HepG2 (cell line): ENCODE results near the gene ANP32A. TPM values are rescaled to one million over a fixed set of nuclear protein-coding genes. Genes with fewer than 3 reads are reported as not detected.

Experiments used
- ATAC-seq: fragments of 200-7000 bp; cut with Tn5 transposase; 3 replicates; pipeline ENCODE4 v1.9.1; 2020; ENCODE audit warnings: mild to moderate bottlenecking, moderate library complexity
- BruUV-seq: library from RNA; stranded (reverse); fragments of 400-500 nt; replicated peaks from 2 replicates; lab custom pipeline; 2021; lab: Mats Ljungman, UMichigan
- CTCF ChIA-PET: fragments of 300-600 bp; formaldehyde crosslinking; extraction: SDS; loops from one replicate; lab custom pipeline; 2021; ENCODE audit warnings: low total read pairs, inconsistent platforms, low intra/inter-chr PET ratio; lab: Yijun Ruan, JAX
- POLR2A ChIA-PET: fragments of 350-600 bp; sonication (Branson Sonifier 250); formaldehyde crosslinking; loops from one replicate; lab custom pipeline; 2020; ENCODE audit warnings: antibody characterized with exemption, inconsistent platforms; lab: Yijun Ruan, JAX
- DNase-seq: peaks from one replicate; pipeline ENCODE4 v3.0.0-alpha.2; 2015; ENCODE audit warnings: low spot score
- FAIRE-seq: peaks from 3 replicates; lab custom pipeline; 2011; peaks lifted over from hg19 to GRCh38; lab: Jason Lieb, UNC
- H2AFZ ChIP-seq: one replicate; pipeline ENCODE4 v1.6.1; 2011; ENCODE audit warnings: low read length, inconsistent platforms
- H3K27ac ChIP-seq: fragments of 300-600 bp; 3 replicates; pipeline ENCODE4 v1.8.0; 2011; ENCODE audit warnings: mixed run types, mild to moderate bottlenecking, mixed read lengths, low read length, inconsistent platforms; ENCODE audit not compliant: insufficient read depth; ENCODE audit errors: extremely low read length
- H3K27me3 ChIP-seq, 2 experiments: fragments of 200-600 bp in 1 of 2; 2 replicates in 1 of 2; 3 replicates in 1 of 2; pipeline versions ENCODE4 v1.6.0 to v1.8.0; 2011; ENCODE audit warnings: low read length in 2 of 2, mild to moderate bottlenecking in 2 of 2, moderate library complexity in 2 of 2, inconsistent platforms in 1 of 2; ENCODE audit not compliant: insufficient read depth in 2 of 2, control insufficient read depth in 1 of 2
- H3K36me3 ChIP-seq, 2 experiments: fragments of 200-600 bp in 1 of 2; replicated peaks in 1 of 2; 2 replicates in 1 of 2; 3 replicates in 1 of 2; pipeline versions ENCODE4 v1.5.1 to v1.8.0; 2011; ENCODE audit warnings: low read length in 2 of 2, inconsistent platforms in 1 of 2; ENCODE audit not compliant: insufficient read depth in 2 of 2, control insufficient read depth in 1 of 2
- H3K4me1 ChIP-seq: 2 replicates; pipeline ENCODE4 v1.5.1; 2012; ENCODE audit warnings: low read length, inconsistent platforms; ENCODE audit not compliant: insufficient read depth
- H3K4me2 ChIP-seq: 2 replicates; pipeline ENCODE4 v1.6.0; 2011; ENCODE audit warnings: low read depth, low read length, inconsistent platforms
- H3K4me3 ChIP-seq, 3 experiments: fragments of 200-600 bp in 1 of 3; sonication (generic), shearing (Covaris generic) in 1 of 3; replicated peaks in 1 of 3; 2 replicates each; pipeline ENCODE4 v1.5.1; 2011 to 2016; ENCODE audit warnings: low read length in 3 of 3, inconsistent platforms in 2 of 3, low read depth in 2 of 3, mild to moderate bottlenecking in 2 of 3, control low read depth in 1 of 3, mixed read lengths in 1 of 3; ENCODE audit not compliant: insufficient read depth in 1 of 3
- H3K79me2 ChIP-seq: one replicate; pipeline ENCODE4 v1.6.1; 2011; ENCODE audit warnings: low read length, inconsistent platforms; ENCODE audit not compliant: insufficient read depth
- H3K9ac ChIP-seq: 2 replicates; pipeline ENCODE4 v1.6.0; 2011; ENCODE audit warnings: mild to moderate bottlenecking, low read depth, low read length, inconsistent platforms; ENCODE audit not compliant: insufficient read depth
- H3K9me3 ChIP-seq: 2 replicates; pipeline ENCODE4 v1.5.1; 2012; ENCODE audit warnings: mild to moderate bottlenecking, low read length
- H4K20me1 ChIP-seq: 2 replicates; pipeline ENCODE4 v1.6.0; 2011; ENCODE audit warnings: inconsistent platforms, mild to moderate bottlenecking, low read length, moderate library complexity; ENCODE audit not compliant: insufficient read depth
- GABPA ChIP-seq, 2 experiments: IDR thresholded peaks; 2 replicates each; pipeline ENCODE4 v1.6.1; 2011 to 2016; ENCODE audit warnings: low read depth in 2 of 2, low read length in 1 of 2, missing biosample characterization in 1 of 2, missing genetic modification characterization in 1 of 2
- IKZF1 ChIP-seq: fragments of 450-650 bp; IDR thresholded peaks from 2 replicates; pipeline ENCODE4 v1.7.1; 2016
- LCORL ChIP-seq, 2 experiments: fragments of 450-650 bp in 1 of 2; sonication (generic) in 1 of 2; formaldehyde crosslinking in 1 of 2; IDR thresholded peaks; 2 replicates each; pipeline versions ENCODE4 v1.5.0 to v1.6.1; 2017 to 2020; ENCODE audit warnings: antibody characterized with exemption in 1 of 2, missing genetic modification reagents in 1 of 2
- NFIC ChIP-seq: IDR thresholded peaks from 2 replicates; pipeline ENCODE4 v1.6.1; 2012; ENCODE audit warnings: mild to moderate bottlenecking, low read length, inconsistent platforms
- RNF2 ChIP-seq: fragments of 450-650 bp; conservative IDR thresholded peaks from 2 replicates; pipeline ENCODE4 v1.6.1; 2016; ENCODE audit warnings: low read depth
- RORA ChIP-seq: sonication (generic); formaldehyde crosslinking; IDR thresholded peaks from 2 replicates; pipeline ENCODE4 v1.5.0; 2020; ENCODE audit warnings: mild to moderate bottlenecking, missing genetic modification reagents, moderate library complexity
- SCMH1 ChIP-seq: sonication (generic); formaldehyde crosslinking; IDR thresholded peaks from 2 replicates; pipeline ENCODE4 v1.9.0; 2021; ENCODE audit warnings: missing genetic modification reagents, mild to moderate bottlenecking, borderline replicate concordance
- ZNF230 ChIP-seq: sonication (generic); formaldehyde crosslinking; IDR thresholded peaks from 2 replicates; pipeline ENCODE4 v1.4.0; 2020; ENCODE audit warnings: mild to moderate bottlenecking, missing genetic modification reagents
- ZNF292 ChIP-seq: sonication (generic); formaldehyde crosslinking; IDR thresholded peaks from 2 replicates; pipeline ENCODE4 v1.8.1; 2022; ENCODE audit warnings: mild to moderate bottlenecking, low read depth, missing genetic modification reagents, borderline replicate concordance
- ZNF331 ChIP-seq: sonication (generic); formaldehyde crosslinking; IDR thresholded peaks from 2 replicates; pipeline ENCODE4 v1.4.0; 2020; ENCODE audit warnings: missing genetic modification reagents
- ZNF501 ChIP-seq: sonication (generic); formaldehyde crosslinking; IDR thresholded peaks from 2 replicates; pipeline ENCODE4 v1.5.1; 2020; ENCODE audit warnings: mild to moderate bottlenecking, moderate library complexity, missing genetic modification reagents
- WGBS: methylation state at CpG from one replicate; pipeline ENCODE4 v1.1.6; 2017; ENCODE audit warnings: low lambda C conversion rate; 5-methylcytosine and 5-hydroxymethylcytosine counted together
- in situ Hi-C: cut with HindIII; loops from 2 replicates; pipeline ENCODE4 v1.10.0; 2017; ENCODE audit warnings: low pct_unique_long_range_greater_than_20kb; ENCODE audit not compliant: extremely low pct_ligation_motif_present
- intact Hi-C: fragments of 100-400 bp; cut with micrococcal nuclease; formaldehyde crosslinking; loops from one replicate; pipeline ENCODE4 v1.10.0; 2022; ENCODE audit not compliant: unreplicated experiment
- polyA plus RNA-seq, 8 experiments: library from polyadenylated mRNA; depleted of rRNA in 3 of 8; stranded (reverse) in 7 of 8; unstranded in 1 of 8; fragments of >200 nt; fragmentation: Illumina TruSeq in 4 of 8; extraction: Trizol in 4 of 8; gene quantifications; 2 replicates each; pipeline versions ENCODE4 v1.2.1 to v1.2.3, GENCODE V29; 2011 to 2016; ENCODE audit warnings: low read depth in 4 of 8, missing spikeins in 1 of 8, mixed read lengths in 1 of 8; ENCODE audit not compliant: insufficient read depth in 1 of 8
- total RNA-seq, 5 experiments: library from RNA; depleted of rRNA; stranded (reverse); fragments of >200 nt; fragmentation: Illumina TruSeq; extraction: Trizol; gene quantifications; 2 replicates each; pipeline ENCODE4 v1.2.3, GENCODE V29; 2016; ENCODE audit warnings: low read depth in 1 of 5
- TF ChIP-seq, protein P1 (sequence below): sonication (generic); formaldehyde crosslinking; IDR thresholded peaks from 2 replicates; pipeline ENCODE4 v1.4.0; 2020; ENCODE audit warnings: mild to moderate bottlenecking, missing genetic modification reagents
- TF ChIP-seq, protein P2 (sequence below): sonication (generic); formaldehyde crosslinking; IDR thresholded peaks from 2 replicates; pipeline ENCODE4; 2020; ENCODE audit warnings: missing genetic modification reagents, mild to moderate bottlenecking, borderline replicate concordance
- TF ChIP-seq, protein P3 (sequence below), 2 experiments: fragments of 450-650 bp in 1 of 2; sonication (generic) in 1 of 2; formaldehyde crosslinking; IDR thresholded peaks; 2 replicates each; pipeline versions ENCODE4 v1.5.0 to v1.8.0; 2020 to 2022; ENCODE audit warnings: mild to moderate bottlenecking in 1 of 2, missing genetic modification reagents in 1 of 2
- TF ChIP-seq, protein P4 (sequence below): sonication (generic); formaldehyde crosslinking; IDR thresholded peaks from 2 replicates; pipeline ENCODE4 v1.4.0; 2020; ENCODE audit warnings: low read depth, mild to moderate bottlenecking, missing genetic modification reagents
- TF ChIP-seq, protein P5 (sequence below): sonication (generic); formaldehyde crosslinking; IDR thresholded peaks from 2 replicates; pipeline ENCODE4 v1.4.0; 2020; ENCODE audit warnings: mild to moderate bottlenecking, missing genetic modification reagents, borderline replicate concordance

Gene ANP32A
- total and polyA plus RNA-seq, 2 of the 13 experiments (the other 11 are each of a cell fraction or from before 2014, with no cell fraction given), result 60.6 to 206 TPM

DNA sequence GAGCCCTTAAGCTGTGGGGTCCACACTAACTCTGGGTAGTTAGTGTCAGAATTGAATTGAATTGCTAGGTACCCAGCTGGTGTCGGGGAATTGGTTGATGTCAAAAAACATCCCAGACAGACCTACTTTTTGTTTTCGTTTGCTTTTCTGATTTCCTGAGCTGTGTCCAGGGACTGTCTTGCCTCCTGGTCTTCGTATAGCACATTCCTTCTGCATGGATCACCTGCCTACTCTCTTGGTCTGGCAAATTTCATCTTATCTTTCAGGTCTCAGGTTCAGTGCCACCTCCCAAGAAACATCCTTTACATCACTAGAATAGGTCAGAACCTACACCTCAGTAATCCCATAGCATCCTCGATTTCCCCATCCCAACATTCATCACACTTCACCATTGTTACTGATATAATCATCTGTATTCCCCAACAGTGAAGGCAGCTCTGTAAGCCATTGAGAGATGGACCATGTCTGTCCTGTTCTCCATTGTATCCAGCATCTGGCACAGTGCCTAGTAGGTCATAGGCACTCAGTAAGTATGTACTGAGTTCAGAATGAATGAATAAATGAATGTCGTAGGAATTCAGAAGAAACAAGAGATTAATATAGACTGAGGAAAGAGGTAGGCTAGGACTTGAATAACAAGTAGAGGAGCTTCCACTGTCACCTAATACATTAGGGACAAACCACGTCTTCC lies 81.2 kb downstream of the ANP32A start:
- Histone ChIP-seq H3K4me1 (peaks cover 14% of the 10 kb centered on the region), H3K4me2 (no peak overlapping the region), H2AFZ (no peak overlapping the region), H3K9ac (no peak overlapping the region), H3K9me3 (no peaks in the 10 kb centered on the region), H3K27me3 (no peaks in the 10 kb centered on the region), H3K36me3 (no peaks in the 10 kb centered on the region), H3K27ac (no peak overlapping the region), H3K79me2 (no peaks in the 10 kb centered on the region), H4K20me1 (no peaks in the 10 kb centered on the region), H3K4me3 (no peak overlapping the region)
- ATAC-seq, result no peak
- in situ Hi-C loops, result no loop called here
- ChIA-PET CTCF (no interaction called here), POLR2A (no interaction called here)
- FAIRE-seq, result no peak
- DNase-seq, result no peak
- intact Hi-C loops, result no loop called here
- WGBS, result 27% methylated on average over 6 of the region's 6 CpGs
- BruUV-seq, result no TSS peak
- TF ChIP-seq ZNF331 (CRISPR knock-in tag) (no peak), RNF2 (no peak), ZNF230 (CRISPR knock-in tag) (no peak), RORA (CRISPR knock-in tag) (no peak), LCORL (IDR thresholded peaks at IDR 0.05) (no peak), LCORL (CRISPR knock-in tag; IDR thresholded peaks at IDR 0.05) (no peak), SCMH1 (CRISPR knock-in tag) (no peak), ZNF292 (no peak), GABPA (IDR thresholded peaks at IDR 0.05; ENCODE audit: low read depth, low read length) (no peak), GABPA (CRISPR knock-in tag; IDR thresholded peaks at IDR 0.05; ENCODE audit: low read depth) (no peak), IKZF1 (no peak), NFIC (no peak), ZNF501 (CRISPR knock-in tag) (no peak)
- TF ChIP-seq, protein P1, sequence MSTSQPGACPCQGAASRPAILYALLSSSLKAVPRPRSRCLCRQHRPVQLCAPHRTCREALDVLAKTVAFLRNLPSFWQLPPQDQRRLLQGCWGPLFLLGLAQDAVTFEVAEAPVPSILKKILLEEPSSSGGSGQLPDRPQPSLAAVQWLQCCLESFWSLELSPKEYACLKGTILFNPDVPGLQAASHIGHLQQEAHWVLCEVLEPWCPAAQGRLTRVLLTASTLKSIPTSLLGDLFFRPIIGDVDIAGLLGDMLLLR, result no peak
- TF ChIP-seq, protein P2, sequence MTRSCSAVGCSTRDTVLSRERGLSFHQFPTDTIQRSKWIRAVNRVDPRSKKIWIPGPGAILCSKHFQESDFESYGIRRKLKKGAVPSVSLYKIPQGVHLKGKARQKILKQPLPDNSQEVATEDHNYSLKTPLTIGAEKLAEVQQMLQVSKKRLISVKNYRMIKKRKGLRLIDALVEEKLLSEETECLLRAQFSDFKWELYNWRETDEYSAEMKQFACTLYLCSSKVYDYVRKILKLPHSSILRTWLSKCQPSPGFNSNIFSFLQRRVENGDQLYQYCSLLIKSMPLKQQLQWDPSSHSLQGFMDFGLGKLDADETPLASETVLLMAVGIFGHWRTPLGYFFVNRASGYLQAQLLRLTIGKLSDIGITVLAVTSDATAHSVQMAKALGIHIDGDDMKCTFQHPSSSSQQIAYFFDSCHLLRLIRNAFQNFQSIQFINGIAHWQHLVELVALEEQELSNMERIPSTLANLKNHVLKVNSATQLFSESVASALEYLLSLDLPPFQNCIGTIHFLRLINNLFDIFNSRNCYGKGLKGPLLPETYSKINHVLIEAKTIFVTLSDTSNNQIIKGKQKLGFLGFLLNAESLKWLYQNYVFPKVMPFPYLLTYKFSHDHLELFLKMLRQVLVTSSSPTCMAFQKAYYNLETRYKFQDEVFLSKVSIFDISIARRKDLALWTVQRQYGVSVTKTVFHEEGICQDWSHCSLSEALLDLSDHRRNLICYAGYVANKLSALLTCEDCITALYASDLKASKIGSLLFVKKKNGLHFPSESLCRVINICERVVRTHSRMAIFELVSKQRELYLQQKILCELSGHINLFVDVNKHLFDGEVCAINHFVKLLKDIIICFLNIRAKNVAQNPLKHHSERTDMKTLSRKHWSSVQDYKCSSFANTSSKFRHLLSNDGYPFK (CRISPR knock-in tag), result no peak
- TF ChIP-seq, protein P3, sequence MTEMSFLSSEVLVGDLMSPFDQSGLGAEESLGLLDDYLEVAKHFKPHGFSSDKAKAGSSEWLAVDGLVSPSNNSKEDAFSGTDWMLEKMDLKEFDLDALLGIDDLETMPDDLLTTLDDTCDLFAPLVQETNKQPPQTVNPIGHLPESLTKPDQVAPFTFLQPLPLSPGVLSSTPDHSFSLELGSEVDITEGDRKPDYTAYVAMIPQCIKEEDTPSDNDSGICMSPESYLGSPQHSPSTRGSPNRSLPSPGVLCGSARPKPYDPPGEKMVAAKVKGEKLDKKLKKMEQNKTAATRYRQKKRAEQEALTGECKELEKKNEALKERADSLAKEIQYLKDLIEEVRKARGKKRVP (CRISPR knock-in tag; IDR thresholded peaks at IDR 0.05), result no peak
- TF ChIP-seq, protein P4, sequence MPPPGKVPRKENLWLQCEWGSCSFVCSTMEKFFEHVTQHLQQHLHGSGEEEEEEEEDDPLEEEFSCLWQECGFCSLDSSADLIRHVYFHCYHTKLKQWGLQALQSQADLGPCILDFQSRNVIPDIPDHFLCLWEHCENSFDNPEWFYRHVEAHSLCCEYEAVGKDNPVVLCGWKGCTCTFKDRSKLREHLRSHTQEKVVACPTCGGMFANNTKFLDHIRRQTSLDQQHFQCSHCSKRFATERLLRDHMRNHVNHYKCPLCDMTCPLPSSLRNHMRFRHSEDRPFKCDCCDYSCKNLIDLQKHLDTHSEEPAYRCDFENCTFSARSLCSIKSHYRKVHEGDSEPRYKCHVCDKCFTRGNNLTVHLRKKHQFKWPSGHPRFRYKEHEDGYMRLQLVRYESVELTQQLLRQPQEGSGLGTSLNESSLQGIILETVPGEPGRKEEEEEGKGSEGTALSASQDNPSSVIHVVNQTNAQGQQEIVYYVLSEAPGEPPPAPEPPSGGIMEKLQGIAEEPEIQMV (CRISPR knock-in tag), result no peak
- TF ChIP-seq, protein P5, sequence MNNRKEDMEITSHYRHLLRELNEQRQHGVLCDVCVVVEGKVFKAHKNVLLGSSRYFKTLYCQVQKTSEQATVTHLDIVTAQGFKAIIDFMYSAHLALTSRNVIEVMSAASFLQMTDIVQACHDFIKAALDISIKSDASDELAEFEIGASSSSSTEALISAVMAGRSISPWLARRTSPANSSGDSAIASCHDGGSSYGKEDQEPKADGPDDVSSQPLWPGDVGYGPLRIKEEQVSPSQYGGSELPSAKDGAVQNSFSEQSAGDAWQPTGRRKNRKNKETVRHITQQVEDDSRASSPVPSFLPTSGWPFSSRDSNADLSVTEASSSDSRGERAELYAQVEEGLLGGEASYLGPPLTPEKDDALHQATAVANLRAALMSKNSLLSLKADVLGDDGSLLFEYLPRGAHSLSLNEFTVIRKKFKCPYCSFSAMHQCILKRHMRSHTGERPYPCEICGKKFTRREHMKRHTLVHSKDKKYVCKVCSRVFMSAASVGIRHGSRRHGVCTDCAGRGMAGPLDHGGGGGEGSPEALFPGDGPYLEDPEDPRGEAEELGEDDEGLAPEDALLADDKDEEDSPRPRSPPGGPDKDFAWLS (CRISPR knock-in tag), result no peak
